Vagina (tissue), 2 donors: ENCODE results near the gene WNT9B.

Source experiments
- CTCF ChIP-seq, 3 experiments: fragments of 450-650 bp in 2 of 3; fragments of 200-600 bp in 1 of 3; sonication (generic) in 1 of 3; IDR thresholded peaks; one replicate each; pipeline ENCODE4 v1.5.1; 2017 to 2019; ENCODE audit warnings: antibody characterized with exemption in 3 of 3, mild to moderate bottlenecking in 2 of 3, moderate library complexity in 2 of 3
- POLR2A ChIP-seq, 2 donors: fragments of 450-650 bp; IDR thresholded peaks; one replicate each; pipeline ENCODE4 v1.6.1; 2017; ENCODE audit warnings: antibody characterized with exemption in 2 of 2, mild to moderate bottlenecking in 2 of 2, moderate library complexity in 2 of 2
- POLR2AphosphoS5 ChIP-seq, 2 donors: sonication (generic); formaldehyde crosslinking; IDR thresholded peaks; one replicate each; pipeline ENCODE4 v1.9.0; 2017; ENCODE audit warnings: antibody characterized with exemption in 2 of 2, mild to moderate bottlenecking in 2 of 2, low read depth in 1 of 2; ENCODE audit not compliant: insufficient read depth in 1 of 2

- TF ChIP-seq CTCF (IDR thresholded peaks at IDR 0.05) (no peak), POLR2A (IDR thresholded peaks at IDR 0.05) (no peak), POLR2AphosphoS5 (IDR thresholded peaks at IDR 0.05; ENCODE audit: insufficient read depth in 1 of 2, low read depth in 1 of 2) (no peak)
Observed at GRCh38 chr17:46911311-46911710, 59.9 kb downstream of the WNT9B start.
